ENCODE results near the gene APMAP.

GRCh38 chr20:24958506-24959385 is 33.8 kb downstream of the APMAP start:
- TF ChIP-seq, protein P1, sequence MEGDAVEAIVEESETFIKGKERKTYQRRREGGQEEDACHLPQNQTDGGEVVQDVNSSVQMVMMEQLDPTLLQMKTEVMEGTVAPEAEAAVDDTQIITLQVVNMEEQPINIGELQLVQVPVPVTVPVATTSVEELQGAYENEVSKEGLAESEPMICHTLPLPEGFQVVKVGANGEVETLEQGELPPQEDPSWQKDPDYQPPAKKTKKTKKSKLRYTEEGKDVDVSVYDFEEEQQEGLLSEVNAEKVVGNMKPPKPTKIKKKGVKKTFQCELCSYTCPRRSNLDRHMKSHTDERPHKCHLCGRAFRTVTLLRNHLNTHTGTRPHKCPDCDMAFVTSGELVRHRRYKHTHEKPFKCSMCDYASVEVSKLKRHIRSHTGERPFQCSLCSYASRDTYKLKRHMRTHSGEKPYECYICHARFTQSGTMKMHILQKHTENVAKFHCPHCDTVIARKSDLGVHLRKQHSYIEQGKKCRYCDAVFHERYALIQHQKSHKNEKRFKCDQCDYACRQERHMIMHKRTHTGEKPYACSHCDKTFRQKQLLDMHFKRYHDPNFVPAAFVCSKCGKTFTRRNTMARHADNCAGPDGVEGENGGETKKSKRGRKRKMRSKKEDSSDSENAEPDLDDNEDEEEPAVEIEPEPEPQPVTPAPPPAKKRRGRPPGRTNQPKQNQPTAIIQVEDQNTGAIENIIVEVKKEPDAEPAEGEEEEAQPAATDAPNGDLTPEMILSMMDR (IDR thresholded peaks at IDR 0.05) = no peak
- TF ChIP-seq POLR2A (IDR thresholded peaks at IDR 0.05) (no peak), POLR2AphosphoS5 (IDR thresholded peaks at IDR 0.05; ENCODE audit: insufficient read depth in 1 of 2, low read depth in 1 of 2) (no peak)
